Measurements from ENCODE around the gene NAB2. TPM values are rescaled to one million over a fixed set of nuclear protein-coding genes. Genes with fewer than 3 reads are reported as not detected.

The NAB2 gene
- total and polyA plus RNA-seq, 10 of the 15 experiments (the other 5 are each of a cell fraction or from before 2014, with no cell fraction given) = 0.35 to 35.2 (median 15.3) TPM

DNA sequence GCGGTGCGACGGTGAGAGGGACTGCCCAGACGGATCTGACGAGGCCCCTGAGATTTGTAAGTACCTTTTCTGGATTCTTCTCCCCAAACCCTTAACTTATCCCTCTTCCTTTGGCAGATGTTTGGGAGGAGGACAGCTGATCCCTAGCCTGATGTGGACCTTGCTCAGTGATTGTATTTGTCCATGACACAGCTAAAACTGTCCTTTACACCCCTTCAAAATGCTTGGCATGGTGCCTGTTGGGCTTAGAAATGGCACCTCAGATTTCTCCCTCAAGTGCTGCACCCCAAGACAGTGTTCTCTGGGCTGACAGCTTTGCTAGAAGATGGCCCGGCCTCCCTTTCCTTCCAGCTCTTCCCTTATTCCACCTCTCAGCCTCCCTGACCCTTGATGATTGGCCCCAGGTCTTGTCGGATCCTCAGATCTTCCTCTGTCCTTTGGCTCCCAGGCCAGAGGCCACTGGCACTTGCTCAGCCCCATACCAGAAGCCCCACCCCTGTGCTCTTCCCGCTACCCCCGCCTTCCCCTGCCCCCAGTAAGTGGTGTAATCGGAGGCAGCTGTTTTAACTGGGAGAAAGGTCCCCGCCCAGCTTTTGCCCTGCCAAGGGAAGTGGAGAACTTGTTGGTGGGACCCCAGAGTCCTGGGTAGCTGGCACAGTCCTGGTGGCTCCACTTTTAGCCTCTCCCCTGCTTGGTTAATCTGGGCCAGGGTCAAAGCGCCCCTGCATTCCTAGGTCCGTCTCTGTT, 49.8 kb downstream of the NAB2 start:
- in situ Hi-C loops (cut with MboI) (no loop called here), intact Hi-C loops (cut with micrococcal nuclease; ENCODE audit: unreplicated experiment) (no loop called here)
- H3K79me2 ChIP-seq (ENCODE audit: control insufficient read depth, insufficient read depth, low read length) = no peaks in the 10 kb centered on the region
- FAIRE-seq (no peak), DNase-seq (ENCODE audit: low read depth, low spot score) (no peak), ATAC-seq (no peak)
- no peaks in the 10 kb centered on the region for H3K4me1 ChIP-seq (ENCODE audit: control insufficient read depth, insufficient read depth, low read length)
- no peaks in the 10 kb centered on the region for H4K20me1 ChIP-seq (ENCODE audit: control insufficient read depth, insufficient read depth)
- H3K27me3 ChIP-seq (replicated peaks in 1 of 2; ENCODE audit: control insufficient read depth in 2 of 2, insufficient read depth in 2 of 2, low read length in 1 of 2) = no peaks in the 10 kb centered on the region; a peak in 2 of 4 replicates
- BruUV-seq (replicated peaks) = no TSS peak
- no peak overlapping the region for H3K4me3 ChIP-seq
- ChIA-PET CTCF (interaction anchor here (1.1 to 1.2 kb wide), 2 partner anchors 14 to 44 kb away, joined by 3 to 4 read pairs; no protein-coding TSS in a partner anchor), POLR2A (no interaction called here), SMC1A (ENCODE audit: uncharacterized antibody, unreplicated experiment) (no interaction called here), RAD21 (ENCODE audit: unreplicated experiment) (no interaction called here)
- H3K36me3 ChIP-seq (ENCODE audit: control insufficient read depth in 2 of 2, insufficient read depth in 2 of 2, low read length in 1 of 2) = no peaks in the 10 kb centered on the region
- H3K9me3 ChIP-seq (replicated peaks; ENCODE audit: control insufficient read depth, insufficient read depth, low read length) = no peaks in the 10 kb centered on the region
- WGBS (ENCODE audit: insufficient coverage, insufficient replicate concordance, low lambda C conversion rate, missing lambda C conversion rate) = 48% methylated on average over 13 of the region's 13 CpGs
- H3K4me2 ChIP-seq (ENCODE audit: control insufficient read depth, insufficient read depth) = no peak overlapping the region
- H2AFZ ChIP-seq (ENCODE audit: control insufficient read depth, low read depth, low read length) = no peak overlapping the region
- H3K27ac ChIP-seq (ENCODE audit: control insufficient read depth, insufficient read depth) = no peak overlapping the region
- H3K9ac ChIP-seq (ENCODE audit: control insufficient read depth, insufficient read depth, low read length) = no peak overlapping the region
- TF ChIP-seq TARDBP (IDR thresholded peaks at IDR 0.05; ENCODE audit: borderline replicate concordance) = no peak

DNA sequence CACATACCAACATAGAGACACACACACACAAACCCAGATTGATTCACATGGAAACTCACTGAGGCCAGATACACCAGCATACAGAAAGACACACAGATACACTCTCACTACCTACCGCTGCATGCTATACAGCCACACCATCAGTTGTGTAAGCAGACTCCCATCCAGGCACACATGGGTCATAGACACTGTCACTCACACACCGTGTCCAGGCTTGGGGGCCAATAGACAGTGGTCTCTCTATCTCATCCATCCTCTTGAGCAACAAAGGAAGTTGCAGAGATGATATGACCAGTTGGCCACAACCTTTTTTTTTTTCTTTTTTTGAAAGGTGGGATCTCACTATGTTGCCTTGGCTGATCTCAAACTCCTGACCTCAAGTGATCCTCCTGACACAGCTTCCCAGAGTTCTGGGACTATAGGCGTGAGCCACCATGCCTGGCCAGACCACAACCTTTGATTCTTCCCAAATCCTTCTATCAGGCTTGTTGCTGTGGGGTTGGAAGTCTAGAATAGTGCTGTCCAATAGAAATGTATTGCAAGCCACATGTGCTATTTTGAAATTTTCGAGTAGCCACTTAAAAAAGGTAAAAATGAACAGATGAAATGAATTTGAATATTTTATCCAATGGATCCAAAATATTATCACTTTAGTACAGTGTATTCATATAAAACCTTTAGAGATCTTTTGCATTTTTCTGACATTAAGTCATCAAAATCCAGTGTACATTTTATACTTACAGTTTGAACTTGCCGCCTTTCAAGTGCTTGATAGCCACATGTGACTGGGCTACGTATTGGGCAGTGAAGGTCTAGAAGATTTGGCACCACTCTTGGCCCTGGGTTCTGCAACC, 51.1 kb downstream of the NAB2 start:
- Histone ChIP-seq H2AFZ (ENCODE audit: control insufficient read depth, low read depth, low read length) (no peak overlapping the region), H3K4me1 (ENCODE audit: control insufficient read depth, insufficient read depth, low read length) (no peaks in the 10 kb centered on the region), H3K27me3 (replicated peaks in 1 of 2; ENCODE audit: control insufficient read depth in 2 of 2, insufficient read depth in 2 of 2, low read length in 1 of 2) (no peaks in the 10 kb centered on the region; a peak in 2 of 4 replicates), H3K36me3 (ENCODE audit: control insufficient read depth in 2 of 2, insufficient read depth in 2 of 2, low read length in 1 of 2) (no peaks in the 10 kb centered on the region), H4K20me1 (ENCODE audit: control insufficient read depth, insufficient read depth) (no peaks in the 10 kb centered on the region), H3K9me3 (replicated peaks; ENCODE audit: control insufficient read depth, insufficient read depth, low read length) (no peaks in the 10 kb centered on the region), H3K9ac (ENCODE audit: control insufficient read depth, insufficient read depth, low read length) (no peak overlapping the region), H3K4me3 (no peak overlapping the region), H3K79me2 (ENCODE audit: control insufficient read depth, insufficient read depth, low read length) (no peaks in the 10 kb centered on the region), H3K27ac (ENCODE audit: control insufficient read depth, insufficient read depth) (no peak overlapping the region), H3K4me2 (ENCODE audit: control insufficient read depth, insufficient read depth) (no peak overlapping the region)
- in situ Hi-C loops (cut with MboI) = no loop called here
- FAIRE-seq = no peak
- no peak for TF ChIP-seq PML (IDR thresholded peaks at IDR 0.05; ENCODE audit: low read length)
- TF ChIP-seq, protein P1, sequence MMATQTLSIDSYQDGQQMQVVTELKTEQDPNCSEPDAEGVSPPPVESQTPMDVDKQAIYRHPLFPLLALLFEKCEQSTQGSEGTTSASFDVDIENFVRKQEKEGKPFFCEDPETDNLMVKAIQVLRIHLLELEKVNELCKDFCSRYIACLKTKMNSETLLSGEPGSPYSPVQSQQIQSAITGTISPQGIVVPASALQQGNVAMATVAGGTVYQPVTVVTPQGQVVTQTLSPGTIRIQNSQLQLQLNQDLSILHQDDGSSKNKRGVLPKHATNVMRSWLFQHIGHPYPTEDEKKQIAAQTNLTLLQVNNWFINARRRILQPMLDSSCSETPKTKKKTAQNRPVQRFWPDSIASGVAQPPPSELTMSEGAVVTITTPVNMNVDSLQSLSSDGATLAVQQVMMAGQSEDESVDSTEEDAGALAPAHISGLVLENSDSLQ (IDR thresholded peaks at IDR 0.05) = peak; percentile 27; the same call in 1 of the 2 replicates
- no TSS peak for BruUV-seq (replicated peaks)
- intact Hi-C loops (cut with micrococcal nuclease; ENCODE audit: unreplicated experiment) = no loop called here
- ATAC-seq = no peak; the same call in 1 of the 3 replicates
- ChIA-PET SMC1A (ENCODE audit: uncharacterized antibody, unreplicated experiment) (no interaction called here), RAD21 (ENCODE audit: unreplicated experiment) (no interaction called here), CTCF (no interaction called here), POLR2A (no interaction called here)
- WGBS (ENCODE audit: insufficient coverage, insufficient replicate concordance, low lambda C conversion rate, missing lambda C conversion rate) = 37% methylated on average over 6 of the region's 6 CpGs
- DNase-seq (ENCODE audit: low read depth, low spot score) = no peak
